ENCODE measurements around the gene IRS2. TPM values are rescaled to one million over a fixed set of nuclear protein-coding genes. Genes with fewer than 3 reads are reported as not detected.

Gene IRS2
- polyA plus RNA-seq, 1 donor (not counting 4 experiments of a cell fraction or from before 2014, with no cell fraction given) = 2.3 TPM

- Histone ChIP-seq H3K36me3 (ENCODE audit: control insufficient read depth in 2 of 2, extremely low read depth in 1 of 2, insufficient read depth in 2 of 2, low read length in 2 of 2) (no peaks in the 10 kb centered on the region), H4K20me1 (ENCODE audit: control insufficient read depth, extremely low read depth, insufficient read depth, low read length) (no peaks in the 10 kb centered on the region), H3K4me1 (ENCODE audit: control insufficient read depth, extremely low read depth, insufficient read depth, low read length) (no peaks in the 10 kb centered on the region), H3K9me1 (ENCODE audit: control insufficient read depth, extremely low read depth, insufficient read depth, low read length) (no peaks in the 10 kb centered on the region), H3K9me3 (ENCODE audit: control insufficient read depth, low read depth, low read length) (no peaks in the 10 kb centered on the region), H3K9ac (ENCODE audit: control insufficient read depth, extremely low read depth, insufficient read depth, low read length) (no peak overlapping the region), H3K4me2 (ENCODE audit: control insufficient read depth, extremely low read depth, insufficient read depth, low read depth, low read length) (no peak overlapping the region), H3K4me3 (ENCODE audit: control insufficient read depth in 2 of 3, extremely low read depth in 1 of 3, insufficient read depth in 2 of 3, low read depth in 1 of 3, low read length in 3 of 3) (no peak overlapping the region), H3K27me3 (ENCODE audit: control insufficient read depth, extremely low read depth, insufficient read depth, low read length) (no peaks in the 10 kb centered on the region), H2AFZ (ENCODE audit: control insufficient read depth, low read length) (no peak overlapping the region), H3K27ac (ENCODE audit: control insufficient read depth, insufficient read depth, low read length) (no peak overlapping the region), H3K79me2 (ENCODE audit: control insufficient read depth, insufficient read depth, low read length) (no peaks in the 10 kb centered on the region)
- no peak for FAIRE-seq
- no peak for DNase-seq (ENCODE audit: low read depth, low spot score)
- dilution Hi-C loops (cut with MboI; ENCODE audit: extremely low pct_ligation_motif_present, low sequenced_read_pairs) = no loop called here
- TF ChIP-seq CTCF (optimal IDR thresholded peaks at IDR 0.05 in 1 of 3, IDR thresholded peaks at IDR 0.05 in 1 of 3, conservative IDR thresholded peaks at IDR 0.05 in 1 of 3; ENCODE audit: extremely low read depth in 1 of 3, insufficient read depth in 2 of 3, low read length in 3 of 3) (no peak), EZH2 (IDR thresholded peaks at IDR 0.05; ENCODE audit: low read length) (no peak)
These were observed 68.7 kb downstream of the IRS2 start for GRCh38 chr13:109717686-109718085.

- Histone ChIP-seq H3K9me3 (ENCODE audit: control insufficient read depth, low read depth, low read length) (no peaks in the 10 kb centered on the region), H3K79me2 (ENCODE audit: control insufficient read depth, insufficient read depth, low read length) (no peaks in the 10 kb centered on the region), H3K9me1 (ENCODE audit: control insufficient read depth, extremely low read depth, insufficient read depth, low read length) (no peaks in the 10 kb centered on the region), H3K27me3 (ENCODE audit: control insufficient read depth, extremely low read depth, insufficient read depth, low read length) (no peaks in the 10 kb centered on the region), H3K4me1 (ENCODE audit: control insufficient read depth, extremely low read depth, insufficient read depth, low read length) (no peaks in the 10 kb centered on the region), H3K36me3 (ENCODE audit: control insufficient read depth in 2 of 2, extremely low read depth in 1 of 2, insufficient read depth in 2 of 2, low read length in 2 of 2) (no peaks in the 10 kb centered on the region), H3K4me3 (ENCODE audit: control insufficient read depth in 2 of 3, extremely low read depth in 1 of 3, insufficient read depth in 2 of 3, low read depth in 1 of 3, low read length in 3 of 3) (no peak overlapping the region), H3K4me2 (ENCODE audit: control insufficient read depth, extremely low read depth, insufficient read depth, low read depth, low read length) (no peak overlapping the region), H2AFZ (ENCODE audit: control insufficient read depth, low read length) (no peak overlapping the region), H3K9ac (ENCODE audit: control insufficient read depth, extremely low read depth, insufficient read depth, low read length) (no peak overlapping the region), H3K27ac (ENCODE audit: control insufficient read depth, insufficient read depth, low read length) (no peak overlapping the region), H4K20me1 (ENCODE audit: control insufficient read depth, extremely low read depth, insufficient read depth, low read length) (no peaks in the 10 kb centered on the region)
- FAIRE-seq (no peak), DNase-seq (ENCODE audit: low read depth, low spot score) (no peak)
- TF ChIP-seq EZH2 (IDR thresholded peaks at IDR 0.05; ENCODE audit: low read length) (no peak), CTCF (optimal IDR thresholded peaks at IDR 0.05 in 1 of 3, IDR thresholded peaks at IDR 0.05 in 1 of 3, conservative IDR thresholded peaks at IDR 0.05 in 1 of 3; ENCODE audit: extremely low read depth in 1 of 3, insufficient read depth in 2 of 3, low read length in 3 of 3) (no peak)
- dilution Hi-C loops (cut with MboI; ENCODE audit: extremely low pct_ligation_motif_present, low sequenced_read_pairs) = no loop called here
These were observed 70.5 kb downstream of the IRS2 start for GRCh38 chr13:109715902-109716301.
